ENCODE measurements around the gene SPAG8. TPM values are rescaled to one million over a fixed set of nuclear protein-coding genes. Genes with fewer than 3 reads are reported as not detected.

The SPAG8 gene
- total RNA-seq, 1 donor from 2014 or later: 1.4 TPM

Other genes starting within 250 kb of the SPAG8 start
- gene TESK1, start 207.0 kb downstream of the SPAG8 start, total RNA-seq: 42.7 and 47.6 TPM in 2 replicates
- 1.4 and 2.0 TPM in 2 replicates for gene CD72, start 193.8 kb downstream of the SPAG8 start, total RNA-seq
- 0.33 TPM in 1 of 2 replicates, not detected in the other for gene SIT1, start 161.3 kb downstream of the SPAG8 start, total RNA-seq
- 14,026 and 17,379 TPM in 2 replicates for gene RMRP, start 154.2 kb downstream of the SPAG8 start, total RNA-seq
- gene CCDC107, start 154.0 kb downstream of the SPAG8 start, total RNA-seq: 15.4 and 17.2 TPM in 2 replicates
- gene ARHGEF39, start 147.1 kb downstream of the SPAG8 start, total RNA-seq: 27.2 and 28.0 TPM in 2 replicates
- gene CA9, start 138.3 kb downstream of the SPAG8 start, total RNA-seq: 0.45 and 0.63 TPM in 2 replicates
- 159 and 168 TPM in 2 replicates for gene TPM2, start 122.3 kb downstream of the SPAG8 start, total RNA-seq
- gene TLN1, start 80.1 kb downstream of the SPAG8 start, total RNA-seq: 123 and 141 TPM in 2 replicates
- 35.3 and 35.9 TPM in 2 replicates for gene CREB3, start 79.6 kb downstream of the SPAG8 start, total RNA-seq
- 84.9 and 95.9 TPM in 2 replicates for gene GBA2, start 63.0 kb downstream of the SPAG8 start, total RNA-seq
- gene RGP1, start 63.0 kb downstream of the SPAG8 start, total RNA-seq: 34.7 and 34.9 TPM in 2 replicates
- gene MSMP, start 58.0 kb downstream of the SPAG8 start, total RNA-seq: not detected in 2 replicates
- gene NPR2, start 20.7 kb downstream of the SPAG8 start, total RNA-seq: 26.9 and 27.6 TPM in 2 replicates
- gene HINT2, start 2.8 kb upstream of the SPAG8 start, total RNA-seq: 54.1 and 60.1 TPM in 2 replicates
- 0.19 and 0.43 TPM in 2 replicates for gene FAM221B, start 16.5 kb upstream of the SPAG8 start, total RNA-seq
- gene TMEM8B, start 17.0 kb upstream of the SPAG8 start, total RNA-seq: 23.9 and 26.5 TPM in 2 replicates
- not detected in 2 replicates for gene OR13J1, start 58.1 kb upstream of the SPAG8 start, total RNA-seq
- not detected in 2 replicates for gene HRCT1, start 93.9 kb upstream of the SPAG8 start, total RNA-seq
- not detected in 2 replicates for gene SPAAR, start 97.2 kb upstream of the SPAG8 start, total RNA-seq
- not detected in 2 replicates for gene OR2S2, start 145.9 kb upstream of the SPAG8 start, total RNA-seq
- gene RECK, start 224.7 kb upstream of the SPAG8 start, total RNA-seq: 9.4 and 9.5 TPM in 2 replicates